ENCODE data around the gene OR4E2. TPM values are rescaled to one million over a fixed set of nuclear protein-coding genes. Genes with fewer than 3 reads are reported as not detected.

OR4E2 gene
- total RNA-seq, 1 donor from 2014 or later: not detected

DNA sequence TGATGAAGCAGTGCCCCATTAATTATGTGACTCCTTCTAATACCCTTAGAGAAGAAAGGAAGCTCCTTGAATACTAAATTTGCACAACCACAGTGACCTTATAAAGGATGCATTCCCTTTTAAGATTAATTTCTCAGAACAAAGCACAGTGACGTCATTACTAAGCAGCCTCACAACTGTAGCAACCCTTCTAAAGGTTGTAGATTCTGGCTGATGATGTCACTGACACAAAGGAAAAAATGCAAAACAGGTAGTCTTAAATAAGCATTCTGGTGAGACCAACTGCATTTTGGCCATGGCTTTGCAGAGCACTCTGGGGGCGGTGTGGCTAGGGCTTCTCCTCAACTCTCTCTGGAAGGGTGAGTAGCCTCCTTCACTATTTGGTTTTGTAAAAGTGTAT is 58.4 kb downstream of the OR4E2 start:
- no peak overlapping the region for H3K4me3 ChIP-seq
- H3K9me3 ChIP-seq: no peaks in the 10 kb centered on the region
- no peaks in the 10 kb centered on the region for H3K36me3 ChIP-seq
- TF ChIP-seq, protein P1, sequence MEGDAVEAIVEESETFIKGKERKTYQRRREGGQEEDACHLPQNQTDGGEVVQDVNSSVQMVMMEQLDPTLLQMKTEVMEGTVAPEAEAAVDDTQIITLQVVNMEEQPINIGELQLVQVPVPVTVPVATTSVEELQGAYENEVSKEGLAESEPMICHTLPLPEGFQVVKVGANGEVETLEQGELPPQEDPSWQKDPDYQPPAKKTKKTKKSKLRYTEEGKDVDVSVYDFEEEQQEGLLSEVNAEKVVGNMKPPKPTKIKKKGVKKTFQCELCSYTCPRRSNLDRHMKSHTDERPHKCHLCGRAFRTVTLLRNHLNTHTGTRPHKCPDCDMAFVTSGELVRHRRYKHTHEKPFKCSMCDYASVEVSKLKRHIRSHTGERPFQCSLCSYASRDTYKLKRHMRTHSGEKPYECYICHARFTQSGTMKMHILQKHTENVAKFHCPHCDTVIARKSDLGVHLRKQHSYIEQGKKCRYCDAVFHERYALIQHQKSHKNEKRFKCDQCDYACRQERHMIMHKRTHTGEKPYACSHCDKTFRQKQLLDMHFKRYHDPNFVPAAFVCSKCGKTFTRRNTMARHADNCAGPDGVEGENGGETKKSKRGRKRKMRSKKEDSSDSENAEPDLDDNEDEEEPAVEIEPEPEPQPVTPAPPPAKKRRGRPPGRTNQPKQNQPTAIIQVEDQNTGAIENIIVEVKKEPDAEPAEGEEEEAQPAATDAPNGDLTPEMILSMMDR (IDR thresholded peaks at IDR 0.05): no peak
- no peak for DNase-seq (ENCODE audit: low spot score in 2 of 2)
- H3K4me1 ChIP-seq: no peaks in the 10 kb centered on the region
- intact Hi-C loops (cut with DNase I): no loop called here
- H3K27me3 ChIP-seq: no peaks in the 10 kb centered on the region
- H3K27ac ChIP-seq: no peak overlapping the region

DNA sequence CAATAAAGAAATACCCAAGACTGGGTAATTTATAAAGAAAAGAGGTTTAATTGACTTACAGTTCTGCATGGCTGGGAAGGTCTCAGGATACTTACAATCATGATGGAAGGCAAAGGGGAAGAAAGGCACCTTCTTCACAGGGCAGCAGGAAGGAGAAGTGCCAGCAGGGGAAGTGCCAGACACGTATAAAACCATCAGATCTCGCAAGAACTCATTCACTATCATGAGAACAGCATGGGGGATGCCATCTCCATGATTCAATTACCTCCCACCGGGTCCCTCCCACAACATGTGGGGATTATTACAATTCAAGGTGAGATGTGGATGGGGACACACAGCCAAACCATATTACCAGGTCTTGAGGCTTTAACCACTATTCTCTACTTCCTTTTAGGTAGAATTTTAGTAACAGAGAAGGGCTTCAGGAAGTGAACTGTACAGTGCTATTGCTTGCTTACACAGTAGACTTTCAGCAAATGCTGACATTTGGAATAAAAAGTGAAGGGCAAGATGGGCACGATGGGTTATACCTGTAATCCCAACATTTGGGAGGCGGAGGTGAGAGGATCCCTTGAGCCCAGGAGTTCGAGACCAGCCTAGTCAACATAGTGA is 60.8 kb downstream of the OR4E2 start:
- Histone ChIP-seq H3K9me3 (no peaks in the 10 kb centered on the region), H3K4me1 (no peaks in the 10 kb centered on the region), H3K27me3 (no peaks in the 10 kb centered on the region), H3K36me3 (no peaks in the 10 kb centered on the region), H3K27ac (no peak overlapping the region), H3K4me3 (no peak overlapping the region)
- no peak for DNase-seq (ENCODE audit: low spot score in 2 of 2)
- intact Hi-C loops (cut with DNase I): no loop called here
- TF ChIP-seq, protein P1 (IDR thresholded peaks at IDR 0.05): no peak

Other genes starting within 250 kb of the OR4E2 start
- gene CHD8, start 197.7 kb upstream of the OR4E2 start, total RNA-seq: 96.0 TPM
- gene RAB2B, start 176.9 kb upstream of the OR4E2 start, total RNA-seq: 19.2 TPM
- 76.7 TPM for gene TOX4, start 176.6 kb upstream of the OR4E2 start, total RNA-seq
- 45.0 TPM for gene METTL3, start 142.5 kb upstream of the OR4E2 start, total RNA-seq
- 18.0 TPM for gene SALL2, start 127.5 kb upstream of the OR4E2 start, total RNA-seq
- not detected for gene OR10G3, start 73.8 kb upstream of the OR4E2 start, total RNA-seq
- gene OR10G2, start 18.9 kb upstream of the OR4E2 start, total RNA-seq: not detected
- gene OR4E1, start 20.0 kb downstream of the OR4E2 start, total RNA-seq: not detected

All from ascending aorta (tissue), 2 donors.